Endothelial cell of umbilical vein (primary cell): ENCODE results near the gene PTPRK.
"Not testable (repeated sequence)": the region's sequence is repeated elsewhere in the genome, so short reads cannot be mapped to it uniquely, and the experiment has no call there.

Experiments
- CTCF ChIP-seq, 2 donors: IDR thresholded peaks; 1 replicate in 1 of 2; 2 replicates in 1 of 2; pipeline ENCODE4 v1.5.1; 2011; ENCODE audit warnings: low read length in 2 of 2, mild to moderate bottlenecking in 2 of 2, moderate library complexity in 2 of 2, control low read depth in 1 of 2, inconsistent platforms in 1 of 2, low read depth in 1 of 2; ENCODE audit not compliant: insufficient read depth in 1 of 2; ENCODE audit errors: extremely low read depth in 1 of 2
- MYC ChIP-seq: IDR thresholded peaks from one replicate; pipeline ENCODE4 v1.6.1; 2011; ENCODE audit warnings: mild to moderate bottlenecking, low read depth, low read length

GRCh38 chr6:128486580-128486979 is 33.8 kb downstream of the PTPRK start:
- TF ChIP-seq CTCF (IDR thresholded peaks at IDR 0.05; ENCODE audit: extremely low read depth in 1 of 2, insufficient read depth in 1 of 2, low read depth in 1 of 2, low read length in 2 of 2); MYC: not testable (repeated sequence)
